HG02623 (cell line): ENCODE data around the gene FERMT3.
"Not testable (repeated sequence)": the region's sequence is repeated elsewhere in the genome, so short reads cannot be mapped to it uniquely, and the experiment has no call there.

Experiments used
- ATAC-seq: cut with Tn5 transposase; IDR thresholded peaks from one replicate; pipeline ENCODE4 v1.9.1; 2021; ENCODE audit warnings: moderate library complexity; ENCODE audit not compliant: unreplicated experiment

Gene FERMT3

DNA sequence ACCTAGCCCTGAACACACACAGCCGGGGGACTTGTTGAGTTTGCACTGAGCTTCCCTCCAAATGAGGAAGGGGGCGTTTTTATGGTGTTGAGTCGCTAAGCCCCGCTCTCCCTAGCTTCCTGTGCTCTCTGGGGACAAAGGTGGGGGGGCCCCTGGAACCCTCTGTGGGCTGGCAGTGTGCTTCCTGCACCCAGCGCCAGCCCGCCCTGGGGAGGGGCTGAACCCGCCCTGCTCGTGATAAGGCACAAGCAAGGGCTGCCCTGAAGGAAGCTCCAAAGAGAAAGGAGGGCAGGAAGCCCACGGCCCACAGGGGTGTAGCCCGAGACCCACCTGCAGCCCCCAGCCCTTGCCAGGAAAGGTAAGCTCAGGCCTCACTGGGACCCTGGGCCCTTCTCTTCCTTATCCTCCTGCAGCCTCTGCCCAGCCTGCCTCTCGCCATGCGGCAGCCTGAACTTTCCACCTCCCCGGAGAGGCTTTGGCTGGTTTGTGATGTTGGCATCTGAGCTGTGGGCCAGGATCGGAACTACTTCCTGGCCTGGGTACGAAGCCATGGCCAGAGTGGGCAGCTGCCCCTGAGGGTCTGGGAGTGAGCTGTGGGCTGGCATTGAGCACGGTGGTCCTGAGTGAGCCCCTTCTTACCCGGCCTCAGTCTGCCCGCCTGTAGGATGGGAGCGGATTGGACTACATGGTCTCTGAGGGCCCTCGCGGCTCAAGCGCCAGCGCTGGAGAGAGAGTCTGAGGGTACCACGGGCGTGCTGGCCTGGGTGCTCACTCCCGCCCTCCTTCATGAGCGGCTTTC, at the start of gene FERMT3:
TSS of gene FERMT3 (plus strand) at position 265 of the 799 bp plus-strand sequence. CDS start 644 bp downstream, outside the sequence.
- ATAC-seq = no peak

DNA sequence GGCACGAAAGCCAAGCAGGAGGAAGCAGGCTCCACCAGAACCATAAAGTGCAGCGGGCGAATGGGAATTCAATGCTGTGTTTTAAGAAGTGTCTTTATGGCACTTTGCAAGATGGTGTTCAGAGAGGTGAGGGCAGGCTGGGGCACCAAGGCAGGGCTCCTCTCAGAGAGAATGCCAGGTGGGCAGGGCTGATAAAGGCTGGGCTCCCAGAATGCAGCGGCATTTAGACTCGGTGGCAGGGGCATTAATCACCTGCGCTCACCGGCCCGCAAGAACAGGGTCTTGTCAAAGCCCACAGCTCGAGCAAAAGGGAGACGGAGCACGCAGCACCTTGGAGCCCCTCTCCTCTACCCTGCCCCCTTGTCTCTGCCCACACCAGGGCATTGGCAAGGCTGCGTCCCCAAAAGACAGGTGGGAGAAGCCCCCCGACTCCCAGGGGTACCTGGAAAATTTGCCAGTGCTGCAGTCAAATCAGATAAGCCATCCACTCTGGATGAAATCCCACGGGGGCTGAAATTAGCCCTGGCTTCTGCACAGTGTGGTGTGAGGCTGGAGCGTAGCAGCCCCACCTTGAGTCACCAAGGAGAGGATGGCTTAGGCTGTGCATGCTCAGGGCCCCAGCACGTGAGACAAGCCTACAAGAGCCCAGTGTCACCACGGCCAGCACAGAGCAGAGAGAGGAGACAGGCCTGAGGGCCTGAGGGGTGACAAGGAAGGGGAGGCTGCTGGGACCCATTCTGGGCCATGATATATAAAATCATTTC, 48.7 kb upstream of the FERMT3 start:
- ATAC-seq = no peak

DNA sequence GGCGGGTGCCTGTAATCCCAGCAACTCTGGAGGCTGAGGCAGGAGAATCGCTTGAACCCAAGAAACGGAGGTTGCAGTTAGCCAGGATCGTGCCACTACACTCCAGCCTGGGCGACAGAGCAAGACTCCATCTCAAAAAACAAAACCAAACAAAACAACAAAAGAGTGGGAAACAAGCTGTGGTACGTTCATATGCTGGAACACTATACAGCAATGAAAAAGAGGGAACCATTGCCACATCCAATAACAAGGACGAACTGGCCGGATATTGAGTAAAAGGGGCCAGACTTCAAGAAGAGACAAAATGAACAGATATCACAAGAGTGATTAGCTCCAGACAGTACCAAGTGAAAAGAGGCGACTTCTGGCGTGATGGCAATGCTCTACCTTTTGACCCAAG, 45.5 kb upstream of the FERMT3 start:
- no peak for ATAC-seq

DNA sequence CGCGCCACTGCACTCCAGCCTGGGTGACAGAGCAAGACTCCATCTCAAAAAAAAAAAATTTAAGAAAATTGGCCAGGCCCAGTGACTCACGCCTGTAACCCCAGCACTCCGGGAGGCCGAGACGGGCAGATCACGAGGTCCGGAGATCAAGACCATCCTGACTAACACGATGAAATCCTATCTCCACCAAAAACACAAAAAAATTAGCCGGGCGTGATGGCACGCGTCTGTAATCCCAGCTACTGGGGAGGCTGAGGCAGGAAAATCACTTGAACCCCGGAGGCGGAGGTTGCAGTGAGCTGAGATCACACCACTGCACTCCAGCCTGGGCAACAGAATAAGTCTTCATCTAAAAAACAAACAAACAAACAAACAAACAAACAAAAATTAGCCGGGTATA, 43.8 kb upstream of the FERMT3 start:
- not testable (repeated sequence) for ATAC-seq

DNA sequence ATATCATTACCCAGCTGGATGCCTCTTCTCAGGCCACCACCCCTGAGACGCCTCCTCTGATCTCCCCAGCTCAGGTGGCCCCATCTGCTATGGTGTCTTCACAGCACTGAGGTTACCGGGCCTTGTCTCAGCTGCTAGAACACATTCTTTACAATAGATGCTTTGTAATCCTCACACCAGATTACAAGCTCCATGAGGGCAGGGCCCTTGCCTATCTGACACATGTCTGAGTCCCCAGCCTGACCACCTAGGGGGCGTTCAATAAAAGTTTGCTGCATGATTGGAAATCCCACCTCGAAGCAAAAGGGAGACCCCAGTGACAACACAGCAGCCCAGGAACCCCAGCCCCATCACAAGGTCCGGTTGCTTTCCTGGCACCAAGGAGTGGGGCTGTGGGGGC, 42.6 kb upstream of the FERMT3 start:
- no peak for ATAC-seq

DNA sequence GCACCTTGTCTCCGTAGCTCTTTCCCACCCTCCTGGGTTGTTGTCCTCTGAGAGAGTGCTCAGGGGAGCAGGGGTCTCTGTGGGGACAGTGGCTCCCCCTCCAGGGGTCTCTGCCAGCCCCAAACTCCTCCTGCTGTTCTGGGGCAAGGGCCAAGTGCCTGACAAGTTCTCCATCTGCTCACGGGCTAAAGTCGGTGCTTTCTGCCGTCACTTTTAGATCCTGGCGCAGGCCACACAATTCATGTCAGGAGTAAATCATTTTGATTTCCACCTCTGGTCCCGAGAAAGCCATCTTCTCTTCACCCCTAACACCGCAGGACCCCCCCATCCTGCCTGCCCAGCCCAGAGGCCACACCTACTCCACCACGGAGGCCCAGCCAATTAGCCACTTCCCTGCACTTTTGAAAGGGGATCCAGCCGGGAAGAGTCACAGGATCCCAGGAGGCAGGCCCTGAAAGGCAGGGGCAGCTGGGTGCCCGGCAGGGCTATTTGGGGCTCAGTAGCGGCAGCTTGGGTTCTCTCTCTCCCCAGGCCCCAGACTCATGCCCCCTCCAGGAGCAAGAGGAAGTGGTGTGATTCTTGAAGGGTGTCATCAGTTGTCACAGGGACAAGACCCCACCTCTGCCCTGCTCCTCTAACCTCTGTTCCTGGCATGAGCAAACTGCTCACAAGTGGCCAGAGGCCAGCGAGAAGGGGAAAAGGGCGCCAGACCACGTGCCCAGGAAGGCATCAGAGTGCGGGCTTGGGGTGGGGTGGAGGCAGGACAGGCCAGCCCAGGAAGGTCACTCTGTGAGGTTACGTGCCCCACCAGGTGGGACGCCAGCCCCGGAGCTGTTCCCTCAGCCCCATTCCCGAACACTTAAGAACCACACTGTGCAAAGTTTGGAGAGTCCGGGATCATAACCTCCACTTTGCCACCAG, 41.9 kb upstream of the FERMT3 start:
- no peak for ATAC-seq

DNA sequence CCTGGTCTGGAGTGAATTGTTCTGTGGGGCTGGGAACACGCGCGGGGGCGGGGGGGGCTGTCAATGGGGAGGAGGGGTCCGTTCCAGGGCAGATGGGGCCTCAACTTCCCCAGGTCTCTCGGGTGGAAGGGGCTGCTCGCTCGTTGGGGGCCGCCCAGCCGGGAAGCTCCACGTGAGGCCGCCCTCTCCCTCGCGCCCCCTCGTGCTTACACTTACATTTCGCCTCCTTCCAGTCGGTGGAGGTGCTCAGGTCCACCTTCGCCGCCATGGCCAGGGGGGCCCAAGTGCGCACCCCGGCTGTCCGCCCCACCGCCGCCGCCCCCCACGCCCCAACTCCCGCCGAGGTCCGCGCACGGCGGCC, 41.1 kb upstream of the FERMT3 start:
- ATAC-seq = no peak

DNA sequence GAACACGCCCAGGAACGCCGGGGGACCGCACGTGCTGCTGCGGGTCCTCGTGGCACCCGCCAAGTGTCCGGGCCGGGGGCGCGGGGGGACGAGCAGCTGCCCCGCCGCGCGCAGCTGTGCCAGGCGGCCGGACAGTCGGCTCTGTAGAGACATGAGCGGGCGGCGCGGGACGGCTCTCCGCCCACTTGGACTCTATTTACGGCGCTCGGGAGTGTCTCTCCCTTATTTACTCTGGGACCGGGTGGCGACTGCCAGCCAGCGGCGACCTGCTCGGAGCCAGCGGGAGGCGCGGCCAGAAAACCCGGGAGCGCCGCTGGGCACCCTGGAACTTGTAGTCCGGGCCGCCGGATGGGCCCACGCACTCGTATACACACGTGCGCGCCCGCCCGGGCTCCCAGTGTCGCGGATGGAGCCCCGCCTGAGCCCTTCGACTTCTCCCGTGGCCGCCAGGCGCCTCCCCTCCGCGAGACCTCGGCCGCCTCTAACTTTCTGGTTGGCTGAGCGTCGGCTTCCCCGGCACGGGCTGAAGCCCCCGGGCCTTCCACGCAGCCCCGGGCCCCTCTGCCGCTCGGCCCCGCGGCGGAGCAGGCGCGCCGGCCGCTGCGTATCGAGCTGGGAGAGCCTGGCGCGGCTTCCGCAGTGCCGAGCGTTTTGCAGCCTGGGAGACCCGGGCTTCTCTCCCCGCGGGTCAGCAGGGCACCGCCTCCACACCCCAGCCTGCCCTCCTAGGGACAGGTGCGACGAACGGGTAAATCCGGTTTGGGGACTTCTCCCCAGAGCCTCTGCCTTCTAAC, 40.5 kb upstream of the FERMT3 start, which contains the start of gene MACROD1:
TSS of gene MACROD1 (minus strand) at position 272 of the 794 bp plus-strand sequence. CDS start at position 153, 119 bp downstream.
- peak; percentile 76 for ATAC-seq

DNA sequence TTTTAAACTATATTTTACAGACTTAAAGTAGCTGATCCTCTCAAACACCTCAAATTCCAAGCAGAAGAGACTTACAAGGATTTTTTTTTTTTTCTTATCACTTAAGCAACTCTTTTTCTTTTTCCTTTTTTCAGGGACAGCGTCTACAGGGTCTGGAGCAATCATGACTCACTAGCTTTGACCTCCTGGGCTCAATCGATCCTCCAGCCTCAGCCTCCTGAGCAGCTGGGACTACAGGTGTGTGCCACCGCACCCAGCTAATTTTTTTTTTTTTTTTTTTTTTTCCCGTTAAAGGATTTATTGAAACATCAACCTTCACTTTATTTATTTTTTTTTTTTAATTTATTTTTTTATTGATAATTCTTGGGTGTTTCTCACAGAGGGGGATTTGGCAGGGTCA, 36.1 kb upstream of the FERMT3 start:
- ATAC-seq = no peak

DNA sequence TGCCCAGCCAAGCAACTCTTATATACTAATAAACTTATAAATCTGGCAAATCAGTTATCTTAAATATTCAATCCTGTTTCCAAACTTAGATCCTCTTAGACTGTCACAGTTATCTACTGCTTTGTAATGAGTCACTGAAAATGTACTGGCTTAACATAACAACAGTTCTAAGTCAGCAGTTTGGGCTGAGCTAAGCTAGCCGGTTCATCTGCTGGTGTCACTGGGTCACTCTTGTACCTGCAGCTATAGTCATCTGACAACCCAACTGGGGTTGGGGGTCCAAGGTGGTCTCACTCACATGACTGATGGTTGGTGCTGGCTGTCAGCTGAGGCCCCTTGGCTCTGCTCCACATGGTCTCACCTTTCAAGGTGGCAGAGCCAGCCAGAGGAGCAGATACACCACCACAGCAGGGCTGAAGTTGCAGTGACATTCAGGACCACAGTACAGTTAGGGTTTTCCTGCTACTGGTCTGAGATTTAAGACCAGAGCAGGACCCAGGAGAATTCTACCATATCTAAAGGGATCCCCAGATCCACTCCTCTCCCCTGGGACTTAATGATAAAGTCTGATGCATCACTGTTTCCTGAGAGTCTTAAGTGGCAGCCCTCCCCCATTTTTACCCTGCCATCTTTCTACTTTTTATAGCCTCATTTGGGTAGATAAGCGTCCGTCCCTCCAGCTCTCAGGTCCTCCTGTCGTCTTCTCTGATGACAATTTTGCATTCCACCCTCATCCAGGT, 32.7 kb upstream of the FERMT3 start:
- ATAC-seq = no peak

DNA sequence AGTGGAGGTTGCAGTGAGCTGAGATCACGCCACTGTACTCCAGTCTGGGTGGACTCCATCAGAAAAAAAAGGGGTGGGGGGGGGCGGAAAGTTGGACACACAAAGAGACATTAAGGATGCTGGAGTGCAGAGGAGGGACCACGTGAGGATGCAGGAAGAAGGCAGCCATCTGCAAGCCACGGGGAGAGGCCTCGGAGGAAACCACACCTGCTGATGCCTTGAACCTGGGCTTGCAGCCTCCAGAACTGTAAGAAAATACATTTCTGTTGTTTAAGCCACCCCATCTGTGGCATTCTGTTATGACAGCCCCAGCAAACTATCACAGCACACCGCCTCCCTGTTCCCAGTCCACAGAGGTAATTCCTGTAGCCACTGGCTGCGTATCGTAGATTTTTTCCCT, 29.8 kb upstream of the FERMT3 start:
- ATAC-seq = no peak

DNA sequence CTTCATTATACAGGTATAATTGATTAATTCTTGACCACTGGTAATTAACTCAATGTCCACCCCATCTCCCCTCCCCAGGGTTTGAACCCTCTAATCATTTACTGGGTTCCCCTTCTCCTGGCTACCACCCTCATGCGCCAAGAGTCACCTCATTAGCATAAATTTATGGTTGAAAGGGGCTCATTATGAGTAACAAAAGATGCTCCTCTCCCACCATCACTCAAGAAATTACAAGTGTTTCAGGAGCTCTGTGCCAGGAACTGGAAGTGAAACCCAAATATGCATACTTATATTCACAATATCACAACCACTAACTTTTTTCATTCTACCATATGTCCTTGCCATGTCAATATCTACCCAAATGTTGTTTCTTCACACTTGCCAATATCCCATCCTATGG, 28.3 kb upstream of the FERMT3 start:
- no peak for ATAC-seq

DNA sequence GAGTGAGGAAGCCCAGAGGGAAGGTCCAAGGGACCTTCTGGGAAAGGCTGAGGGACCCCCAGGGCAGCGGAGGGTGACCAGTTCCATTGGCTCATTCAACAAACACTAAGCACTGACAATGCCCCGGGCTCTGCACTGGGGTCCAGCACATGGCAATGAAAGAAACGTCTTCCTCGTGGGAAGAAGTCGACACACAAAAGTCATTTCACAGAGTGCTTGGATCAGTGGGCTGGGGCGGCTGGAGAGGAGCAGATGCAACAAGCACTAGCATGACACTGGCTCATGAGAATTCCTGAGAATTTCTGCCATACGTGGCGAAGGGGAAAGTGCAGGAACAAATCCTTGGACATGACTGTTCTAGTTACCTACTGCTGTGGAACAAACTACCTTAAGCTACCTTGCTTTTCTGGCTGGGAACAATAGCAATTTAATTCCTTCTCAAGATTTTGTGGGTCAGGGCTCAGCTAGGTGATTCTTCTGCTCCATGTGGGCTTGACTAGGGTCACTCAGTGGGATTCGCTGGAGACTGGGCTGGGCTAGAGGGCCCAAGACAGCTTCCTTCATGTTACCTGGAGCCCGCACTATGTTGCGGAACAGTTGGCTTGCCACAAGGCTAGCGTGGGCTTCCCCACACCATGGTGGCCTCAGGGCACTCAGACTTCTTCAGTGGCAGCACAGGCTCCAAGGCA, 27.4 kb upstream of the FERMT3 start:
- ATAC-seq = no peak

DNA sequence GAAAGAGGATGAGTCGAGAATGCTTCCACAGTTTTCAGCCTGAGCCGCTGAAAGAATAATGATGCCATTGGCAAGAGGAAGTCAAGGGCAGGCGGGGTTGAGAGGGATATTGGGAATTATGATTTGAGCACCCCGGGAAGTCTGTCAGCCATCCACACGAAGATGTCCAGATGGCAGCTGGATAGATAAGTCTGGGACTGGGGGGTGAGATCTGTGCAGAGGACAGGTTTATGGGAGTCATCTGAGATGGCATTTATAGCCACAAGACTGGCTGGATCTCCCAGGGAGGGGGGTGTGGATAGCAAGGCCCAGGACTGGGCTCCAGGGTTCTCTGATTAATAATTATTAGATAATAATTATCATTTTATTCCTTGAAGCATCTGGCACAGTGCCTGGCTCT, 25.6 kb upstream of the FERMT3 start:
- no peak for ATAC-seq

DNA sequence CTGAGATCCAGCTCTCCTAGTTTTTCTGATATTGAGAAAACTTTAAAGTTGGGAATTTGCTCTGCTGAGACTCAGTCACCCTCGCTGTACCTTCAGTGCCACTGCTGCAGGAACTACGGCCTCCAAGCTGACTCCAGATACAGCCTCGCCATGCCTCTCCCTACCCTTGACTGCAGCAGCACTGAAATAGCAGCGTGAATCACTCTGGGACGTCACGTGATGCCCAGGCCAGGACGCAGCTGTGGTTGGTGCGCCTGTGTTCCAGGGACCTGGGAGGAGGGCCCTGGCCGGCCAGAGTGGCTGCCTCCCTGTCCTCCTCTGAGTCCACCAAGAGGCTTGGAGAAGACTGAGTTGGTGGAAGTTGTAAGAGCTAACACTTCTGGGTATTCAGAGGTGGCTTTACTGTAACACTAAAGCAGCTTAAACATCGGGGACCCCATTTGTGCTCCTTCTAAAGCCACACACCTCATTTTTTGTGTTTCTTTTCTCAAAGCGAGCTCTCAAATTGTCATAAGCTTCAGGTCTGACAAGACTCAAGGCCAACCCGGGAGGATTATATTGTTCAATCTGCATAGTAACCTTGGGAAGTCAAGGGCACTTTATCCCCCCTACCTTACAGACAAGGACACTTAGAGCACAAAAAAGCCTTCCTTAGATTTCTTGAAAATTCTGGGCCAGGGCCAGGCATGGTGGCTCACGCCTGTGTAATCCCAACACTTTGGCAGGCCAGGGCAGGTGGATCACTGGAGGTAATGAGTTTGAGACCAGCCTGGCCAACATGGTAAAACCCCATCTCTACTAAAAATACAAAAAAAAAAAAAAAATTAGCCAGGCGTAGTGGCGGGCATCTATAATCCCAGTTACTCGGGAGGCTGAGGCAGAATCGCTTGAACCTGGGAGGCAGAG, 24.8 kb upstream of the FERMT3 start:
- ATAC-seq = no peak

DNA sequence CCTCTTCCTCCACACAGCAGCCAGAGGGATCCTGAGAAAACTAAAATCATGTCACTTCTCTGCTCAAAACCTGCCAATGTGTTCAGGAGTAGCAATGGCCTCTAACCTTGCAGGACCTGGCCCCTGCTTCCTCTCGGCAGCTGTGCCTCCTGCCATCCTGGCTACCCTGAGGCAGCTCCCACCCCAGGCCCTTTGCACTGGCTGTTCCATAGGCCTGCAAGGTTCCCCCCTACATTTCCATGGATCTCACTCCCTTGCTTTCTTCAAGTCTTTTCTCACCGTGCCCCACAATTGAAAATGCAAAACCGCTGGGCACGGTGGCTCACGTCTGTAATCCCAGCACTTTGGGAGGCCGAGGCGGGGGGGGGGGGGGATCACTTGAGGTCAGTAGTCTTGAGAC, 22.6 kb upstream of the FERMT3 start:
- ATAC-seq = no peak

DNA sequence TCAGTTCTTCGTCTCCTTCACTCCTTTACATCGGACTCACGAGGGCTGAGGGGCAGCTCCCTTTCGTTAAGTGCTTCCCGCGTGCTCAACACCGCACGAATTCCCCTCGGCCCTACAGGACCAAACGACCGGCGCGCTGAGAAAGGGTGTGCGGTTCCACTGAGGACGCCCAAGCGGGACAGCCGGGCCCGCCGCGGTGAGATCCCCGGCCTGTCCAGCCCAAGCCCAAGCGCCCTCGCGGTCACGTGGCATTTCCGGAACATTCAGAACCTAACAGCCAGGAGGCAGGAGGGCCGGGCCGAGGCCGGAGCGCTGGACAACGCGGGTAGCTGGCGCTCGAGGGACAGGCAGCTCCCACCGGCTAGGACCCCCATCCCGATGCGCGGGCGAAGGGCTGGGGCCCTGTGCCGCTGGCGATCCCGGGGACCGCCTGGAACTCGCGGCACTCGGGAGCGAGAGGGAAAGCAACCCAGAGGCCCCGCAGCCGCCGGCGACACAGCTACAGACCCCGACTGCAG, 21.3 kb upstream of the FERMT3 start:
- ATAC-seq = peak; percentile 16
